VCaP (cell line): ENCODE results near the gene PON3.

Experiments
- H3K27ac ChIP-seq: fragments of 450-650 bp; 2 replicates; pipeline ENCODE4 v1.5.1; 2017
- TF ChIP-seq, protein P1 (sequence below): fragments of 450-650 bp; conservative IDR thresholded peaks from 2 replicates; pipeline ENCODE4 v1.5.1; 2017; ENCODE audit warnings: mild to moderate bottlenecking, moderate library complexity

Gene PON3

DNA sequence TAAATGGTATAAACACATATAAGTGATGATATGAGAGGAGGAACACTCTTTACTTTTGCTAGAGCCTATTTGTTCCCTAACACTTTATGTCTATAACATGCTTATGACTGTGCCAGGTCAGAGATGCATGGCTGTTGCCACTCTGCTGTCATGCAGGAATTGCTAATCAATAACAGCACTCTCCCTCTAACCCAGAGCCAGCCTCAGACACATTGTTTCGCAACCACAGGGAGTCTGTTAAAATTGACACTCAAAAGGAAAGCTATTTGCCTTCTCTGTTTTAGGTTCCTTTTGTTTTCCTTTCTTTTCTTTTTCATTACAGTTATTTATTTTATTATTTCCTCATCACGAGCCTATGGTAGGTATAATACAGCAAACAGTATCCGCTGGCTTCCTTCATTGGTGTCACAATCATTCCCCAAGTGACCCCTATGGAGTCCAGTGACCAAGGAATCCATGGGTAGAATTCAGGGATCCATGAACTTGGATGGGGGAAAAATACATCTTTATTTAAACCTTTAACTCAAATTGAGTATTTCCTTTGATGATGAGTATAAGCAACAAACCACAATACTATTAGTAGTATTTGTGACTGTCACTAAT, 31.8 kb upstream of the PON3 start:
- TF ChIP-seq, protein P1, sequence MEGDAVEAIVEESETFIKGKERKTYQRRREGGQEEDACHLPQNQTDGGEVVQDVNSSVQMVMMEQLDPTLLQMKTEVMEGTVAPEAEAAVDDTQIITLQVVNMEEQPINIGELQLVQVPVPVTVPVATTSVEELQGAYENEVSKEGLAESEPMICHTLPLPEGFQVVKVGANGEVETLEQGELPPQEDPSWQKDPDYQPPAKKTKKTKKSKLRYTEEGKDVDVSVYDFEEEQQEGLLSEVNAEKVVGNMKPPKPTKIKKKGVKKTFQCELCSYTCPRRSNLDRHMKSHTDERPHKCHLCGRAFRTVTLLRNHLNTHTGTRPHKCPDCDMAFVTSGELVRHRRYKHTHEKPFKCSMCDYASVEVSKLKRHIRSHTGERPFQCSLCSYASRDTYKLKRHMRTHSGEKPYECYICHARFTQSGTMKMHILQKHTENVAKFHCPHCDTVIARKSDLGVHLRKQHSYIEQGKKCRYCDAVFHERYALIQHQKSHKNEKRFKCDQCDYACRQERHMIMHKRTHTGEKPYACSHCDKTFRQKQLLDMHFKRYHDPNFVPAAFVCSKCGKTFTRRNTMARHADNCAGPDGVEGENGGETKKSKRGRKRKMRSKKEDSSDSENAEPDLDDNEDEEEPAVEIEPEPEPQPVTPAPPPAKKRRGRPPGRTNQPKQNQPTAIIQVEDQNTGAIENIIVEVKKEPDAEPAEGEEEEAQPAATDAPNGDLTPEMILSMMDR = no peak
- no peak overlapping the region for H3K27ac ChIP-seq

DNA sequence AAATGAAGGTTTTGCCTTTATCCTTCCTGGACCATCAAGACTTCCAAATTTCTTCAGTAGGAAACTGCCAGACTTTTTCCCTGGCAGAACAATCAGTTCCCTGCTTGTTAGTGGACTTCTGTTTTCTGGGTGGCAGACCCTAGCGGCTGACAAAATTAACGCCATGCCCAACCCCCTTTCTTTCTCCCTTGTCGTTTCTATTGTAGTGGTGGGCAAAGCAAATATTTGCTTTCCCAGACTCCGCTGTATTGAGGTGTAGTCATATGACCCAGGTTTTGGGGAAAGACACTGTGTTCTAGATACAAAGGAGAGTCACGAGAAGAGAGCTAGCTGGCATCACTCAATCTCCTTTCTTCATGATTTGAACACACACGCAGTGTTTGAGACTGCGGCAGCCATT, 31.0 kb upstream of the PON3 start:
- TF ChIP-seq, protein P1 = no peak
- no peak overlapping the region for H3K27ac ChIP-seq

- no peak overlapping the region for H3K27ac ChIP-seq
- TF ChIP-seq, protein P1 = no peak
Observed at GRCh38 chr7:95425694-95426093, 29.5 kb upstream of the PON3 start.

- H3K27ac ChIP-seq = no peak overlapping the region
- TF ChIP-seq, protein P1 = no peak
Observed at GRCh38 chr7:95424716-95425115, 28.5 kb upstream of the PON3 start.

DNA sequence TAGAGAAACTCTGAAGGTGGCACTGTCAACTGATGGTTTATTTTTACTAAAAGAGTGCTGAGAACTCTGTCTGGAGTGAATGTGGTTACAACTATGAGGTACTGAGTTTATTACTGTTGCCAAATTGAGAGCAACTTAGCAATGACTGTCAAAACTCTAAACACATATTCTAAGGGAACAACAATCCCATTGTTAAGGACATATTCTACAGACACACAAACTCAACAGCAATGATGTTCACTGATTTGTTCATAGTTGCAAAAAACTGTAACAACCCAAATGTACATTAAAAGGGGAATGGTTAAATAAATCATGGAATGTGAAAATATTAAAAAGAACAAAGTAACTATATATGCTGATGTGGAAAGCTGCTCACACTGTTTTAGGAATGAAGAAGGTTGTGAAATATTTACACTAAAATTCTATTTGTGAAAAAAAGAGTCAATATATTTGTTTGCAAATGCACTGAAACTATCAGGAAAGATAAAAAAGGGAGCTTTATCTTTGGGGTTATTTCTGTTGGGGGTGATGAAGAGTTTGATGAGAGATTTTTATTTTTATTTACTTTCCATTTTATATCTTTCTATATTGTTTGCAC, 25.8 kb upstream of the PON3 start:
- TF ChIP-seq, protein P1 = no peak
- no peak overlapping the region for H3K27ac ChIP-seq

GRCh38 chr7:95421000-95421846, 25.0 kb upstream of the PON3 start:
- H3K27ac ChIP-seq = no peak overlapping the region
- TF ChIP-seq, protein P1 = no peak

DNA sequence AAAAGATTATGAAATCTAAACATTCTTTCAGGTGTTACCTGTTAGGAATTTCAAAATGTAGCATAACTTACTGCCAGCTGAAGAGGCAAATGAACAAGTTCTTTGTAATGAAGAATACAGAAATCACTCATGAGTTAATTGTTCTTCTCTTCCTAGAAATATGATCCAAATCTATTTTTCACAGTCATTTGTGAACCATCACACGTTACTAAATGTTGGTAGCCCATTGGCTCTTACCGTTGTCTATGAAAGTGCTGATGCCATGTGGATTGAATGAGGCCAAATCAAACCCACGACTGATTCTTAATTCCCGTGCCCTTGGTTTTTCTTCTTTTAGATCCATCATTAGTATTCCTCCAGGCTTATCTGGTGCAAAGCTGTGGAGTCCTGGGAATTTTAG, 15.9 kb upstream of the PON3 start:
- no peak overlapping the region for H3K27ac ChIP-seq
- TF ChIP-seq, protein P1 = no peak
